Body of pancreas (tissue), 4 donors: ENCODE measurements around the gene YBX1. TPM values are rescaled to one million over a fixed set of nuclear protein-coding genes. Genes with fewer than 3 reads are reported as not detected.
A peak's percentile ranks its signal among the peaks of the same experiment; 100 is the strongest.

Experiments used
- ATAC-seq: fragments of 150-250 bp; one replicate; pipeline ENCODE4 v1.9.1; 2016
- DNase-seq, 4 donors: peaks; one replicate each; pipeline ENCODE4 v3.0.0-alpha.2; 2019
- H3K27ac ChIP-seq, 4 donors: fragments of 200-600 bp; sonication (generic); 1 replicate in 3 of 4; 2 replicates in 1 of 4; pipeline versions ENCODE4 v1.5.1 to v1.6.1; 2016 to 2019; ENCODE audit warnings: mild to moderate bottlenecking in 1 of 4, mixed read lengths in 1 of 4, moderate library complexity in 1 of 4
- H3K27me3 ChIP-seq, 2 donors: fragments of 200-600 bp; sonication (generic); one replicate each; pipeline ENCODE4 v1.6.0; 2016; ENCODE audit warnings: mild to moderate bottlenecking in 1 of 2
- H3K36me3 ChIP-seq, 2 donors: fragments of 200-600 bp; sonication (generic); replicated peaks in 1 of 2; 2 replicates each; pipeline ENCODE4 v1.5.1; 2016; ENCODE audit warnings: low read depth in 2 of 2; ENCODE audit not compliant: insufficient read depth in 1 of 2
- H3K4me1 ChIP-seq: fragments of 200-600 bp; sonication (generic); one replicate; pipeline ENCODE4 v1.6.0; 2016
- H3K4me3 ChIP-seq, 2 donors: fragments of 200-600 bp; sonication (generic); 1 replicate in 1 of 2; 2 replicates in 1 of 2; pipeline ENCODE4 v1.5.1; 2016 to 2019
- H3K9me3 ChIP-seq, 3 donors: fragments of 200-600 bp; sonication (generic); 1 replicate in 2 of 3; 2 replicates in 1 of 3; pipeline ENCODE4 v1.5.1; 2016
- CTCF ChIP-seq, 7 experiments: fragments of 450-650 bp in 4 of 7; fragments of 200-600 bp in 3 of 7; sonication (generic) in 3 of 7; IDR thresholded peaks; one replicate each; pipeline ENCODE4 v1.5.1; 2016 to 2019; ENCODE audit warnings: antibody characterized with exemption in 7 of 7
- POLR2A ChIP-seq, 3 donors: fragments of 450-650 bp; IDR thresholded peaks; one replicate each; pipeline ENCODE4 v1.6.1; 2016; ENCODE audit warnings: antibody characterized with exemption in 3 of 3, mild to moderate bottlenecking in 2 of 3
- WGBS, 2 donors: methylation state at CpG; one replicate each; pipeline ENCODE4 v1.1.5; 2017; 5-methylcytosine and 5-hydroxymethylcytosine counted together
- intact Hi-C: fragments of 100-400 bp; cut with DNase I; formaldehyde crosslinking; loops from one replicate; pipeline ENCODE4 v1.15.1; 2023
- total RNA-seq, 2 donors: library from RNA; depleted of rRNA; stranded (reverse); fragments of >200 nt; gene quantifications; one replicate each; pipeline ENCODE4 v1.1.0, GENCODE V29; 2016

YBX1 gene
- total RNA-seq, 2 donors from 2014 or later = 131 to 170 TPM

- Histone ChIP-seq H3K36me3 (peaks cover 0 to 12% of the 10 kb centered on the region in 2 donors), H3K27me3 (no peaks in the 10 kb centered on the region), H3K4me1 (no peaks in the 10 kb centered on the region), H3K4me3 (no peak overlapping the region), H3K9me3 (no peaks in the 10 kb centered on the region), H3K27ac (no peak overlapping the region)
- intact Hi-C loops = loop anchor here (10.0 kb wide), 1 partner anchor 94 kb away; the partner anchor contains the start of genes C1orf50 and P3H1
- 95 to 96% methylated on average over 4 of the region's 4 CpGs for WGBS, 2 donors
- TF ChIP-seq POLR2A (IDR thresholded peaks at IDR 0.05) (no peak), CTCF (IDR thresholded peaks at IDR 0.05) (no peak)
- DNase-seq = no peak
- ATAC-seq = no peak
Observed at GRCh38 chr1:42670425-42670824, 11.8 kb upstream of the YBX1 start.

GRCh38 chr1:42674214-42674613, 8.0 kb upstream of the YBX1 start:
- ATAC-seq (no peak), DNase-seq (peak in 1 of 4 donors; percentile 27)
- Histone ChIP-seq H3K4me3 (no peak overlapping the region), H3K27ac (no peak overlapping the region), H3K27me3 (no peaks in the 10 kb centered on the region), H3K36me3 (peaks cover 0 to 3% of the 10 kb centered on the region in 2 donors), H3K9me3 (no peaks in the 10 kb centered on the region), H3K4me1 (no peaks in the 10 kb centered on the region)
- intact Hi-C loops = loop anchor here (10.0 kb wide), 1 partner anchor 91 kb away; the partner anchor contains the start of genes C1orf50 and P3H1
- no peak for TF ChIP-seq CTCF (IDR thresholded peaks at IDR 0.05)
- TF ChIP-seq POLR2A (IDR thresholded peaks at IDR 0.05) = no peak

GRCh38 chr1:42674682-42675081, 7.5 kb upstream of the YBX1 start:
- intact Hi-C loops = loop anchor here (10.0 kb wide), 1 partner anchor 90 kb away; the partner anchor contains the start of genes C1orf50 and P3H1
- DNase-seq = peak in 1 of 4 donors; percentile 31
- H3K27ac ChIP-seq = no peak overlapping the region

GRCh38 chr1:42675467-42675866, 6.8 kb upstream of the YBX1 start:
- TF ChIP-seq POLR2A (IDR thresholded peaks at IDR 0.05) (no peak), CTCF (IDR thresholded peaks at IDR 0.05) (no peak)
- ATAC-seq = no peak
- intact Hi-C loops = loop anchor here (10.0 kb wide), 1 partner anchor 89 kb away; the partner anchor contains the start of genes C1orf50 and P3H1
- H3K27ac ChIP-seq = no peak overlapping the region
- H3K4me1 ChIP-seq = peaks cover 7% of the 10 kb centered on the region
- no peak for DNase-seq
- H3K36me3 ChIP-seq = no peaks in the 10 kb centered on the region
- no peaks in the 10 kb centered on the region for H3K9me3 ChIP-seq
- H3K4me3 ChIP-seq = no peak overlapping the region
- H3K27me3 ChIP-seq = no peaks in the 10 kb centered on the region
- 92 to 93% methylated on average over 3 of the region's 3 CpGs for WGBS, 2 donors

More at GRCh38 chr1:42674682-42675081, 7.5 kb upstream of the YBX1 start:
- no peaks in the 10 kb centered on the region for H3K9me3 ChIP-seq
- H3K36me3 ChIP-seq = peaks cover 0 to 3% of the 10 kb centered on the region in 2 donors
- H3K4me1 ChIP-seq = no peaks in the 10 kb centered on the region
- 31 to 46% methylated on average over 1 of the region's 1 CpG for WGBS, 2 donors
- no peaks in the 10 kb centered on the region for H3K27me3 ChIP-seq
- no peak overlapping the region for H3K4me3 ChIP-seq
- no peak for ATAC-seq
- TF ChIP-seq POLR2A (IDR thresholded peaks at IDR 0.05) (no peak), CTCF (IDR thresholded peaks at IDR 0.05) (no peak)

- WGBS, 2 donors = 91 to 97% methylated on average over 3 of the region's 3 CpGs
- ATAC-seq (no peak), DNase-seq (no peak)
- TF ChIP-seq POLR2A (IDR thresholded peaks at IDR 0.05) = no peak
- TF ChIP-seq CTCF (IDR thresholded peaks at IDR 0.05) = no peak
- Histone ChIP-seq H3K27ac (no peak overlapping the region), H3K4me1 (peaks cover 16% of the 10 kb centered on the region), H3K36me3 (no peaks in the 10 kb centered on the region), H3K9me3 (no peaks in the 10 kb centered on the region), H3K4me3 (no peak overlapping the region), H3K27me3 (no peaks in the 10 kb centered on the region)
- intact Hi-C loops = loop anchor here (10.0 kb wide), 1 partner anchor 88 kb away; the partner anchor contains the start of genes C1orf50 and P3H1
Observed at GRCh38 chr1:42676534-42677087, 5.6 kb upstream of the YBX1 start.
